H9 (cell line): ENCODE measurements around the gene ZDHHC3. TPM values are rescaled to one million over a fixed set of nuclear protein-coding genes. Genes with fewer than 3 reads are reported as not detected.

ENCODE experiments used
- DNase-seq: peaks from one replicate; pipeline ENCODE4 v3.0.0-alpha.2; 2017
- H2AFZ ChIP-seq: one replicate; pipeline ENCODE4 v1.6.1; 2013; ENCODE audit warnings: mild to moderate bottlenecking, low read length, control low read depth, moderate library complexity
- H2AK5ac ChIP-seq: 2 replicates; pipeline ENCODE4 v1.6.1; 2013; ENCODE audit warnings: low read length, control low read depth, mixed read lengths; ENCODE audit not compliant: insufficient read length
- H2BK120ac ChIP-seq: one replicate; pipeline ENCODE4 v1.6.1; 2013; ENCODE audit warnings: low read depth, mild to moderate bottlenecking, low read length, control low read depth, inconsistent platforms; ENCODE audit not compliant: poor library complexity, severe bottlenecking
- H2BK12ac ChIP-seq: 2 replicates; pipeline ENCODE4 v1.6.1; 2013; ENCODE audit warnings: low read length, control low read depth, mixed read lengths, low read depth; ENCODE audit not compliant: insufficient read length
- H2BK15ac ChIP-seq: 2 replicates; pipeline ENCODE4 v1.6.1; 2013; ENCODE audit warnings: low read depth, low read length, control low read depth
- H2BK20ac ChIP-seq: one replicate; pipeline ENCODE4 v1.6.1; 2013; ENCODE audit warnings: low read depth, mild to moderate bottlenecking, low read length, control low read depth, inconsistent platforms; ENCODE audit not compliant: poor library complexity, severe bottlenecking
- H2BK5ac ChIP-seq: 2 replicates; pipeline ENCODE4 v1.6.1; 2013; ENCODE audit warnings: low read length, control low read depth, mixed read lengths; ENCODE audit not compliant: insufficient read length
- H3K14ac ChIP-seq: 2 replicates; pipeline ENCODE4 v1.6.1; 2013; ENCODE audit warnings: low read length, control low read depth; ENCODE audit not compliant: insufficient read depth
- H3K18ac ChIP-seq: 2 replicates; pipeline ENCODE4 v1.6.1; 2013; ENCODE audit warnings: low read depth, mild to moderate bottlenecking, mixed read lengths, low read length, control low read depth; ENCODE audit not compliant: insufficient read length
- H3K23ac ChIP-seq: 2 replicates; pipeline ENCODE4 v1.6.1; 2013; ENCODE audit warnings: low read length, control low read depth, mixed read lengths, low read depth; ENCODE audit not compliant: insufficient read length
- H3K23me2 ChIP-seq: 2 replicates; pipeline ENCODE4 v1.6.1; 2013; ENCODE audit warnings: low read depth, mild to moderate bottlenecking, mixed read lengths, low read length, control low read depth; ENCODE audit not compliant: insufficient read length, poor library complexity, severe bottlenecking
- H3K27ac ChIP-seq: 2 replicates; pipeline ENCODE4 v1.5.1; 2013; ENCODE audit warnings: low read length, control low read depth, mixed read lengths, low read depth; ENCODE audit not compliant: insufficient read length
- H3K27me3 ChIP-seq: 2 replicates; pipeline ENCODE4 v1.6.1; 2013; ENCODE audit warnings: low read length, control low read depth, inconsistent platforms; ENCODE audit not compliant: insufficient read depth
- H3K4ac ChIP-seq: 2 replicates; pipeline ENCODE4 v1.6.1; 2013; ENCODE audit warnings: low read depth, mild to moderate bottlenecking, control low read depth, inconsistent platforms, low read length, moderate library complexity
- H3K4me1 ChIP-seq: 2 replicates; pipeline ENCODE4 v1.6.1; 2013; ENCODE audit warnings: low read length, control low read depth, inconsistent platforms; ENCODE audit not compliant: insufficient read depth
- H3K4me2 ChIP-seq: 2 replicates; pipeline ENCODE4 v1.6.1; 2013; ENCODE audit warnings: low read length, control low read depth, mixed read lengths; ENCODE audit not compliant: insufficient read length, insufficient read depth
- H3K56ac ChIP-seq: 2 replicates; pipeline ENCODE4 v1.6.1; 2013; ENCODE audit warnings: low read depth, mild to moderate bottlenecking, mixed read lengths, low read length, control low read depth; ENCODE audit not compliant: insufficient read length
- H3K79me1 ChIP-seq: 2 replicates; pipeline ENCODE4 v1.6.1; 2013; ENCODE audit warnings: low read depth, mild to moderate bottlenecking, moderate library complexity, low read length, control low read depth, inconsistent platforms; ENCODE audit not compliant: insufficient read depth, poor library complexity, severe bottlenecking
- H3K79me2 ChIP-seq: 2 replicates; pipeline ENCODE4 v1.6.1; 2013; ENCODE audit warnings: low read length, control low read depth, inconsistent platforms; ENCODE audit not compliant: insufficient read depth
- H3K9ac ChIP-seq: 2 replicates; pipeline ENCODE4 v1.6.1; 2013; ENCODE audit warnings: low read length, control low read depth, mixed read lengths; ENCODE audit not compliant: insufficient read length; ENCODE audit errors: extremely low read depth
- H3K9me3 ChIP-seq: one replicate; pipeline ENCODE4 v1.6.1; 2013; ENCODE audit warnings: low read depth, low read length, inconsistent platforms; ENCODE audit not compliant: control insufficient read depth
- H3T11ph ChIP-seq: one replicate; pipeline ENCODE4 v1.6.1; 2013; ENCODE audit warnings: mild to moderate bottlenecking, low read length, control low read depth, inconsistent platforms
- H4K20me1 ChIP-seq: one replicate; pipeline ENCODE4 v1.6.1; 2013; ENCODE audit not compliant: control insufficient read depth, insufficient read length, insufficient read depth
- H4K5ac ChIP-seq: 2 replicates; pipeline ENCODE4 v1.6.1; 2013; ENCODE audit warnings: low read depth, mild to moderate bottlenecking, mixed read lengths, low read length, control low read depth; ENCODE audit not compliant: insufficient read length
- H4K8ac ChIP-seq: replicated peaks from 2 replicates; pipeline ENCODE4 v1.6.1; 2013; ENCODE audit warnings: low read length, control low read depth, mixed read lengths, low read depth; ENCODE audit not compliant: insufficient read length
- H4K91ac ChIP-seq: 2 replicates; pipeline ENCODE4 v1.6.1; 2013; ENCODE audit warnings: low read depth, mild to moderate bottlenecking, moderate library complexity, mixed read lengths, low read length, control low read depth; ENCODE audit not compliant: insufficient read length
- H3K27ac Mint-ChIP-seq, 3 experiments: 2 replicates in 2 of 3; 3 replicates in 1 of 3; pipeline ENCODE4 v1.8.0; 2020 to 2021; ENCODE audit warnings: mixed read lengths in 3 of 3, mild to moderate bottlenecking in 1 of 3, moderate library complexity in 1 of 3
- H3K27me3 Mint-ChIP-seq: 2 replicates; pipeline ENCODE4 v1.8.0; 2021; ENCODE audit warnings: low read depth, mild to moderate bottlenecking, moderate library complexity, mixed read lengths
- H3K36me3 Mint-ChIP-seq, 3 experiments: 2 replicates in 2 of 3; 3 replicates in 1 of 3; pipeline ENCODE4 v1.8.0; 2020 to 2021; ENCODE audit warnings: low read depth in 3 of 3, mixed read lengths in 3 of 3; ENCODE audit not compliant: insufficient read depth in 1 of 3
- H3K4me1 Mint-ChIP-seq, 2 experiments: 2 replicates each; pipeline ENCODE4 v1.8.0; 2020; ENCODE audit warnings: mixed read lengths in 2 of 2
- H3K4me3 Mint-ChIP-seq, 2 experiments: 2 replicates in 1 of 2; 3 replicates in 1 of 2; pipeline ENCODE4 v1.8.0; 2020 to 2021; ENCODE audit warnings: mild to moderate bottlenecking in 2 of 2, mixed read lengths in 2 of 2, moderate library complexity in 1 of 2
- H3K9me3 Mint-ChIP-seq, 2 experiments: 2 replicates in 1 of 2; 3 replicates in 1 of 2; pipeline ENCODE4 v1.8.0; 2020; ENCODE audit warnings: mild to moderate bottlenecking in 2 of 2, mixed read lengths in 2 of 2, moderate library complexity in 1 of 2
- WGBS: extraction: QIAGEN DNeasy Blood & Tissue Kit; methylation state at CpG from one replicate; pipeline ENCODE4 v1.1.7; 2013; ENCODE audit warnings: missing lambda C conversion rate, low lambda C conversion rate, mixed read lengths; ENCODE audit not compliant: insufficient read length; ENCODE audit errors: extremely low coverage; 5-methylcytosine and 5-hydroxymethylcytosine counted together
- total RNA-seq: library from RNA; stranded (reverse); gene quantifications from 2 replicates; pipeline ENCODE4 v1.2.1, GENCODE V29; 2021
- TF ChIP-seq, protein P1 (sequence below): fragments of 200-600 bp; sonication (generic); conservative IDR thresholded peaks from 3 replicates; pipeline ENCODE4 v1.8.0; 2021; ENCODE audit warnings: antibody characterized with exemption, mild to moderate bottlenecking

ZDHHC3 gene
- total RNA-seq, 1 experiment from 2014 or later: 71.3 TPM

GRCh38 chr3:45002139-45002660, 26.2 kb upstream of the ZDHHC3 start:
- no peaks in the 10 kb centered on the region for H3K4me1 Mint-ChIP-seq
- no CpG with 5 or more reads among the region's 2 CpGs for WGBS
- Histone ChIP-seq H2BK15ac (no peak overlapping the region), H2AFZ (no peak overlapping the region), H4K8ac (no peak overlapping the region), H3K79me2 (no peaks in the 10 kb centered on the region), H4K20me1 (no peaks in the 10 kb centered on the region), H2BK20ac (no peak overlapping the region), H3K9ac (no peak overlapping the region), H3K23ac (no peak overlapping the region), H4K5ac (no peak overlapping the region), H3K56ac (no peak overlapping the region), H2BK12ac (no peak overlapping the region), H3K27ac (no peak overlapping the region), H3K27me3 (no peaks in the 10 kb centered on the region), H3K23me2 (no peaks in the 10 kb centered on the region), H3T11ph (no peak overlapping the region), H3K4ac (no peak overlapping the region), H2AK5ac (no peak overlapping the region), H2BK120ac (no peak overlapping the region), H3K9me3 (peaks cover 5% of the 10 kb centered on the region), H3K4me2 (no peak overlapping the region), H3K79me1 (no peaks in the 10 kb centered on the region), H3K18ac (no peak overlapping the region), H3K4me1 (no peaks in the 10 kb centered on the region), H2BK5ac (no peak overlapping the region), H4K91ac (no peak overlapping the region), H3K14ac (no peak overlapping the region)
- DNase-seq: no peak
- H3K4me3 Mint-ChIP-seq: no peak overlapping the region
- H3K27ac Mint-ChIP-seq: no peak overlapping the region
- peaks cover 18 to 21% of the 10 kb centered on the region in 2 experiments for H3K9me3 Mint-ChIP-seq
- TF ChIP-seq, protein P1, sequence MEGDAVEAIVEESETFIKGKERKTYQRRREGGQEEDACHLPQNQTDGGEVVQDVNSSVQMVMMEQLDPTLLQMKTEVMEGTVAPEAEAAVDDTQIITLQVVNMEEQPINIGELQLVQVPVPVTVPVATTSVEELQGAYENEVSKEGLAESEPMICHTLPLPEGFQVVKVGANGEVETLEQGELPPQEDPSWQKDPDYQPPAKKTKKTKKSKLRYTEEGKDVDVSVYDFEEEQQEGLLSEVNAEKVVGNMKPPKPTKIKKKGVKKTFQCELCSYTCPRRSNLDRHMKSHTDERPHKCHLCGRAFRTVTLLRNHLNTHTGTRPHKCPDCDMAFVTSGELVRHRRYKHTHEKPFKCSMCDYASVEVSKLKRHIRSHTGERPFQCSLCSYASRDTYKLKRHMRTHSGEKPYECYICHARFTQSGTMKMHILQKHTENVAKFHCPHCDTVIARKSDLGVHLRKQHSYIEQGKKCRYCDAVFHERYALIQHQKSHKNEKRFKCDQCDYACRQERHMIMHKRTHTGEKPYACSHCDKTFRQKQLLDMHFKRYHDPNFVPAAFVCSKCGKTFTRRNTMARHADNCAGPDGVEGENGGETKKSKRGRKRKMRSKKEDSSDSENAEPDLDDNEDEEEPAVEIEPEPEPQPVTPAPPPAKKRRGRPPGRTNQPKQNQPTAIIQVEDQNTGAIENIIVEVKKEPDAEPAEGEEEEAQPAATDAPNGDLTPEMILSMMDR: no peak
- H3K27me3 Mint-ChIP-seq: no peaks in the 10 kb centered on the region
- H3K36me3 Mint-ChIP-seq: peaks cover 63 to 90% (median 86%) of the 10 kb centered on the region in 3 experiments
